ENCODE results near the gene ME2. TPM values are rescaled to one million over a fixed set of nuclear protein-coding genes. Genes with fewer than 3 reads are reported as not detected.
"Not testable (repeated sequence)": the region's sequence is repeated elsewhere in the genome, so short reads cannot be mapped to it uniquely, and the experiment has no call there.

ME2 gene
- total RNA-seq, 4 donors from 2014 or later: 31.9 to 51.5 (median 46.4) TPM

GRCh38 chr18:50937183-50937582, 58.3 kb downstream of the ME2 start:
- DNase-seq: no peak
- Histone ChIP-seq H3K4me1 (no peaks in the 10 kb centered on the region), H3K9me3 (no peaks in the 10 kb centered on the region), H3K36me3 (no peaks in the 10 kb centered on the region), H3K27me3 (no peaks in the 10 kb centered on the region), H3K4me3 (replicated peaks in 1 of 3) (no peak overlapping the region), H3K27ac (no peak overlapping the region)
- TF ChIP-seq CTCF (IDR thresholded peaks at IDR 0.05) (no peak), POLR2A (IDR thresholded peaks at IDR 0.05) (no peak)
- intact Hi-C loops (cut with DNase I): no loop called here
- 91 to 96% methylated on average over 1 of the region's 1 CpG for WGBS, 2 donors

- no peaks in the 10 kb centered on the region for H3K27me3 ChIP-seq
- H3K27ac ChIP-seq: no peak overlapping the region
- H3K36me3 ChIP-seq: no peaks in the 10 kb centered on the region
- intact Hi-C loops (cut with DNase I): no loop called here
- no peak for TF ChIP-seq POLR2A (IDR thresholded peaks at IDR 0.05)
- TF ChIP-seq CTCF (IDR thresholded peaks at IDR 0.05): no peak
- WGBS, 2 donors: 93 to 99% methylated on average over 2 of the region's 2 CpGs
- H3K9me3 ChIP-seq: no peaks in the 10 kb centered on the region
- H3K4me3 ChIP-seq (replicated peaks in 1 of 3): no peak overlapping the region
- no peak for DNase-seq
- no peaks in the 10 kb centered on the region for H3K4me1 ChIP-seq
These were observed 60.0 kb downstream of the ME2 start for GRCh38 chr18:50938912-50939311.

GRCh38 chr18:50944245-50944932, 65.5 kb downstream of the ME2 start:
- no peak for TF ChIP-seq POLR2A (IDR thresholded peaks at IDR 0.05)
- no peak for TF ChIP-seq CTCF (IDR thresholded peaks at IDR 0.05)
- intact Hi-C loops (cut with DNase I): no loop called here
- 86 to 93% methylated on average over 4 of the region's 4 CpGs for WGBS, 2 donors
- no peak for DNase-seq
- Histone ChIP-seq H3K4me3 (replicated peaks in 1 of 3) (no peak overlapping the region), H3K27ac (no peak overlapping the region), H3K9me3 (no peaks in the 10 kb centered on the region), H3K4me1 (no peaks in the 10 kb centered on the region), H3K36me3 (no peaks in the 10 kb centered on the region), H3K27me3 (no peaks in the 10 kb centered on the region)

GRCh38 chr18:50945918-50946317, 67.0 kb downstream of the ME2 start:
- H3K9me3 ChIP-seq; H3K27me3 ChIP-seq; H3K36me3 ChIP-seq; DNase-seq; H3K4me3 ChIP-seq (replicated peaks in 1 of 3); H3K27ac ChIP-seq; intact Hi-C loops (cut with DNase I); H3K4me1 ChIP-seq: not testable (repeated sequence)
- WGBS, 2 donors: 98 to 100% methylated on average over 2 of the region's 2 CpGs

DNA sequence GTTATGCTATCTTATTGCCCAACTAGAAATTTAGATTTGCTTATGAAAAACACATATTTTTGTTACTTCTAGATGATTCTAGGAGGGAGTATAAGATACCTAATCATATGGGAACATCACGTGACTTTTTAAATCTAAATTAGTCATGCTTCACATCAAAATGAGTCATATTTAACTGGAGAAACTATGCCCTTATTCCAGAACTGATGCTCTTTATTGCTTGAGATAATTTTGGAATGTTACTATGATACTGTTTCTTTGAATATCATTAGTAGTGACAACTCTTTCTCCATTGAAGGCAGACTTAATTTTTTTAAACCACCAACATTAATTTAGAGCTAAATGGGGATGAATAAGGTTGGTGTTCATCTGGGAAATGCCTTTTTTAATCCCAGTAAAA, 69.0 kb downstream of the ME2 start:
- Histone ChIP-seq H3K9me3 (no peaks in the 10 kb centered on the region), H3K4me1 (no peaks in the 10 kb centered on the region), H3K27ac (no peak overlapping the region), H3K4me3 (replicated peaks in 1 of 3) (no peak overlapping the region), H3K27me3 (no peaks in the 10 kb centered on the region), H3K36me3 (no peaks in the 10 kb centered on the region)
- DNase-seq: no peak
- TF ChIP-seq CTCF (IDR thresholded peaks at IDR 0.05) (no peak), POLR2A (IDR thresholded peaks at IDR 0.05) (no peak)
- intact Hi-C loops (cut with DNase I): no loop called here
- 82 to 89% methylated on average over 1 of the region's 1 CpG for WGBS, 2 donors
